Measurements from ENCODE around the gene CGA.

- TF ChIP-seq POLR2A (IDR thresholded peaks at IDR 0.05) (no peak), CTCF (IDR thresholded peaks at IDR 0.05) (no peak), POLR2AphosphoS5 (IDR thresholded peaks at IDR 0.05) (no peak)
Observed at GRCh38 chr6:87099472-87099871, 4.6 kb upstream of the CGA start.

All from suprapubic skin (tissue), 4 donors.